Liver (tissue), 3 donors: Measurements from ENCODE around the gene ZNF793.

Source experiments
- CTCF ChIP-seq: fragments of 150-350 bp; IDR thresholded peaks from 2 replicates; pipeline ENCODE4 v1.5.1; 2017; ENCODE audit warnings: improper control_type of control experiment, low read depth, low read length; ENCODE audit not compliant: missing input control
- EGR1 ChIP-seq, 2 donors: IDR thresholded peaks; 2 replicates each; pipeline ENCODE4 v1.6.1; 2016 to 2018; ENCODE audit warnings: antibody characterized with exemption in 2 of 2, low read depth in 2 of 2
- GABPA ChIP-seq, 2 donors: IDR thresholded peaks in 1 of 2; conservative IDR thresholded peaks in 1 of 2; 2 replicates each; pipeline ENCODE4 v1.6.1; 2016; ENCODE audit warnings: antibody characterized with exemption in 2 of 2, mild to moderate bottlenecking in 1 of 2, moderate library complexity in 1 of 2
- JUND ChIP-seq, 2 donors: IDR thresholded peaks; 2 replicates each; pipeline ENCODE4 v1.6.1; 2016; ENCODE audit warnings: antibody characterized with exemption in 2 of 2
- MAX ChIP-seq: IDR thresholded peaks from 2 replicates; pipeline ENCODE4 v1.6.1; 2016; ENCODE audit warnings: antibody characterized with exemption
- TAF1 ChIP-seq: conservative IDR thresholded peaks from 2 replicates; pipeline ENCODE4 v1.6.1; 2016; ENCODE audit warnings: antibody characterized with exemption, mild to moderate bottlenecking
- YY1 ChIP-seq: IDR thresholded peaks from 2 replicates; pipeline ENCODE4 v1.6.1; 2016; ENCODE audit warnings: antibody characterized with exemption, mild to moderate bottlenecking
- donor health status: healthy.
- donor health status: healthy.

- no peak for TF ChIP-seq CTCF
- no peak for TF ChIP-seq YY1
- TF ChIP-seq EGR1 (IDR thresholded peaks at IDR 0.05; ENCODE audit: low read depth in 2 of 2), result no peak
- no peak for TF ChIP-seq MAX
- TF ChIP-seq GABPA (IDR thresholded peaks at IDR 0.05 in 1 of 2, conservative IDR thresholded peaks at IDR 0.05 in 1 of 2), result no peak
- no peak for TF ChIP-seq JUND (IDR thresholded peaks at IDR 0.05)
- TF ChIP-seq TAF1, result no peak
Measured at GRCh38 chr19:37507167-37507464, 377 bp downstream of the ZNF793 start.
